ENCODE results near the gene ERGIC1. TPM values are rescaled to one million over a fixed set of nuclear protein-coding genes. Genes with fewer than 3 reads are reported as not detected.

The ERGIC1 gene
- polyA plus RNA-seq, 3 donors from 2014 or later, result 40.7 to 61.9 (median 61.7) TPM

GRCh38 chr5:172825610-172826204 is 8.3 kb upstream of the ERGIC1 start:
- H3K27ac Mint-ChIP-seq, result no peak overlapping the region
- H3K4me1 Mint-ChIP-seq, result no peaks in the 10 kb centered on the region
- H3K36me3 Mint-ChIP-seq, result peaks cover 8 to 18% (median 9%) of the 10 kb centered on the region in 3 donors
- peaks cover 0 to 3% (median 2%) of the 10 kb centered on the region in 3 donors for H3K27me3 Mint-ChIP-seq (ENCODE audit: low read depth in 3 of 3)
- H3K9me3 Mint-ChIP-seq, result peaks cover 8 to 25% (median 14%) of the 10 kb centered on the region in 6 donors
- no peak for DNase-seq
- H3K4me3 Mint-ChIP-seq, result no peak overlapping the region

GRCh38 chr5:172827841-172828240 is 6.2 kb upstream of the ERGIC1 start:
- H3K4me3 Mint-ChIP-seq, result no peak overlapping the region
- peaks cover 8 to 25% (median 14%) of the 10 kb centered on the region in 6 donors for H3K9me3 Mint-ChIP-seq
- H3K4me1 Mint-ChIP-seq, result peaks cover 0 to 1% of the 10 kb centered on the region in 2 donors
- H3K27ac Mint-ChIP-seq, result no peak overlapping the region
- DNase-seq, result no peak
- H3K27me3 Mint-ChIP-seq (ENCODE audit: low read depth in 3 of 3), result peaks cover 0 to under 1% (median 0%) of the 10 kb centered on the region in 3 donors
- peaks cover 8 to 18% (median 9%) of the 10 kb centered on the region in 3 donors for H3K36me3 Mint-ChIP-seq

- H3K4me1 Mint-ChIP-seq, result peaks cover 0 to 7% of the 10 kb centered on the region in 2 donors
- peaks cover 0 to 2% (median 2%) of the 10 kb centered on the region in 3 donors for H3K27me3 Mint-ChIP-seq (ENCODE audit: low read depth in 3 of 3)
- no peak overlapping the region for H3K27ac Mint-ChIP-seq
- no peak for DNase-seq
- H3K9me3 Mint-ChIP-seq, result peaks cover 8 to 25% (median 14%) of the 10 kb centered on the region in 6 donors
- H3K36me3 Mint-ChIP-seq, result peaks cover 8 to 18% (median 9%) of the 10 kb centered on the region in 3 donors
- H3K4me3 Mint-ChIP-seq, result no peak overlapping the region
Observed at GRCh38 chr5:172828911-172829431, 5.1 kb upstream of the ERGIC1 start.

- Mint-ChIP-seq H3K27ac (peak overlapping the region in 2 of 6 donors; percentile 16 to 40), H3K4me1 (peaks cover 6 to 12% of the 10 kb centered on the region in 2 donors), H3K4me3 (no peak overlapping the region), H3K9me3 (peaks cover 8 to 16% (median 11%) of the 10 kb centered on the region in 6 donors), H3K27me3 (ENCODE audit: low read depth in 3 of 3) (peaks cover 0 to 5% (median 2%) of the 10 kb centered on the region in 3 donors), H3K36me3 (peaks cover 5 to 15% (median 8%) of the 10 kb centered on the region in 3 donors)
- DNase-seq, result no peak
Observed at GRCh38 chr5:172830275-172830799, 3.7 kb upstream of the ERGIC1 start.

- DNase-seq, result no peak
- Mint-ChIP-seq H3K27ac (peak overlapping the region in 1 of 6 donors; percentile 16), H3K36me3 (peaks cover 0 to 9% (median under 1%) of the 10 kb centered on the region in 3 donors), H3K9me3 (peaks cover 4 to 8% (median 6%) of the 10 kb centered on the region in 6 donors), H3K4me1 (peaks cover 13 to 19% of the 10 kb centered on the region in 2 donors), H3K27me3 (ENCODE audit: low read depth in 3 of 3) (peaks cover 0 to 5% (median 2%) of the 10 kb centered on the region in 3 donors), H3K4me3 (no peak overlapping the region)
Observed at GRCh38 chr5:172830876-172831662, 3.0 kb upstream of the ERGIC1 start.

GRCh38 chr5:172832383-172833315 is 1.4 kb upstream of the ERGIC1 start:
- Mint-ChIP-seq H3K9me3 (peaks cover 0 to under 1% (median 0%) of the 10 kb centered on the region in 6 donors), H3K4me3 (peak overlapping the region; percentile 78 to 88 (median 85)), H3K27ac (peak overlapping the region; percentile 62 to 96 (median 87)), H3K27me3 (ENCODE audit: low read depth in 3 of 3) (peaks cover 0 to 5% (median 2%) of the 10 kb centered on the region in 3 donors), H3K36me3 (no peaks in the 10 kb centered on the region), H3K4me1 (peaks cover 29 to 35% of the 10 kb centered on the region in 2 donors)
- DNase-seq, result no peak

GRCh38 chr5:172833372-172833685 is 722 bp upstream of the ERGIC1 start:
- Mint-ChIP-seq H3K4me3 (peak overlapping the region; percentile 78 to 88 (median 85)), H3K27ac (peak overlapping the region; percentile 62 to 96 (median 90)), H3K36me3 (no peaks in the 10 kb centered on the region), H3K4me1 (peaks cover 36 to 42% of the 10 kb centered on the region in 2 donors), H3K27me3 (ENCODE audit: low read depth in 3 of 3) (peaks cover 0 to 5% (median 2%) of the 10 kb centered on the region in 3 donors), H3K9me3 (no peaks in the 10 kb centered on the region)
- DNase-seq, result peak in 1 of 3 donors; percentile 10

- peaks cover 0 to 5% (median 2%) of the 10 kb centered on the region in 3 donors for H3K27me3 Mint-ChIP-seq (ENCODE audit: low read depth in 3 of 3)
- peak overlapping the region; percentile 93 to 98 (median 97) for H3K27ac Mint-ChIP-seq
- H3K9me3 Mint-ChIP-seq, result no peaks in the 10 kb centered on the region
- no peak for DNase-seq
- H3K36me3 Mint-ChIP-seq, result no peaks in the 10 kb centered on the region
- H3K4me1 Mint-ChIP-seq, result peaks cover 43 to 45% of the 10 kb centered on the region in 2 donors
- H3K4me3 Mint-ChIP-seq, result peak overlapping the region; percentile 85 to 89 (median 88)
Observed at GRCh38 chr5:172834415-172835289, 601 bp downstream of the ERGIC1 start.

- Mint-ChIP-seq H3K27me3 (ENCODE audit: low read depth in 3 of 3) (peaks cover 0 to 5% (median 2%) of the 10 kb centered on the region in 3 donors), H3K4me3 (peak overlapping the region; percentile 85 to 89 (median 88)), H3K27ac (peak overlapping the region; percentile 93 to 98 (median 97)), H3K36me3 (peaks cover 0 to 4% (median 0%) of the 10 kb centered on the region in 3 donors), H3K9me3 (no peaks in the 10 kb centered on the region), H3K4me1 (peaks cover 47 to 49% of the 10 kb centered on the region in 2 donors)
- peak in 2 of 3 donors; percentile 30 to 35 for DNase-seq
Observed at GRCh38 chr5:172835290-172835993, 1.4 kb downstream of the ERGIC1 start.

GRCh38 chr5:172835994-172836356 is 1.9 kb downstream of the ERGIC1 start:
- H3K4me3 Mint-ChIP-seq, result peak overlapping the region; percentile 85 to 89 (median 88)
- peaks cover 0 to 5% (median 2%) of the 10 kb centered on the region in 3 donors for H3K27me3 Mint-ChIP-seq (ENCODE audit: low read depth in 3 of 3)
- peaks cover 0 to 7% (median 0%) of the 10 kb centered on the region in 3 donors for H3K36me3 Mint-ChIP-seq
- H3K9me3 Mint-ChIP-seq, result no peaks in the 10 kb centered on the region
- no peak for DNase-seq
- peak overlapping the region; percentile 93 to 98 (median 97) for H3K27ac Mint-ChIP-seq
- peaks cover 47 to 49% of the 10 kb centered on the region in 2 donors for H3K4me1 Mint-ChIP-seq

- Mint-ChIP-seq H3K4me1 (peaks cover 47 to 58% of the 10 kb centered on the region in 2 donors), H3K27me3 (ENCODE audit: low read depth in 3 of 3) (peaks cover 0 to 9% (median 2%) of the 10 kb centered on the region in 3 donors), H3K4me3 (peak overlapping the region; percentile 85 to 89 (median 88)), H3K27ac (peak overlapping the region; percentile 93 to 98 (median 97)), H3K36me3 (peaks cover 0 to 12% (median 0%) of the 10 kb centered on the region in 3 donors), H3K9me3 (no peaks in the 10 kb centered on the region)
- DNase-seq, result peak; percentile 70 to 79 (median 75)
Observed at GRCh38 chr5:172837640-172838039, 3.6 kb downstream of the ERGIC1 start.
